ENCODE measurements around the gene CCDC188. TPM values are rescaled to one million over a fixed set of nuclear protein-coding genes. Genes with fewer than 3 reads are reported as not detected.

The CCDC188 gene
- total and polyA plus RNA-seq, 2 of the 13 experiments (the other 11 are each of a cell fraction or from before 2014, with no cell fraction given), result not detected

- Histone ChIP-seq H3K27ac (ENCODE audit: extremely low read length, insufficient read depth, low read length) (no peak overlapping the region), H3K9ac (ENCODE audit: insufficient read depth, low read depth, low read length) (no peak overlapping the region), H2AFZ (ENCODE audit: low read length) (no peak overlapping the region), H3K4me1 (ENCODE audit: insufficient read depth, low read length) (no peaks in the 10 kb centered on the region), H3K4me2 (ENCODE audit: low read depth, low read length) (no peak overlapping the region), H3K79me2 (ENCODE audit: insufficient read depth, low read length) (peaks cover 6% of the 10 kb centered on the region), H3K36me3 (replicated peaks in 1 of 2; ENCODE audit: control insufficient read depth in 1 of 2, insufficient read depth in 2 of 2, low read length in 2 of 2) (peaks cover 1 to 5% of the 10 kb centered on the region in 2 experiments; a peak in 2 of 5 replicates), H3K9me3 (ENCODE audit: low read length) (no peaks in the 10 kb centered on the region), H3K27me3 (ENCODE audit: control insufficient read depth in 1 of 2, insufficient read depth in 2 of 2, low read length in 2 of 2) (no peaks in the 10 kb centered on the region), H3K4me3 (replicated peaks in 1 of 3; ENCODE audit: insufficient read depth in 1 of 3, low read depth in 2 of 3, low read length in 3 of 3) (no peak overlapping the region), H4K20me1 (ENCODE audit: insufficient read depth, low read length) (0 out of 2 replicates have a peak, but pooled peaks cover 6% of the 10 kb centered on the region)
- FAIRE-seq, result no peak
- intact Hi-C loops (cut with micrococcal nuclease; ENCODE audit: unreplicated experiment) (no loop called here), in situ Hi-C loops (cut with HindIII; ENCODE audit: extremely low pct_ligation_motif_present, low pct_unique_long_range_greater_than_20kb) (no loop called here)
- ATAC-seq, result no peak
- WGBS (ENCODE audit: low lambda C conversion rate), result 80% methylated on average over 1 of the region's 17 CpGs
- ChIA-PET CTCF (ENCODE audit: low intra/inter-chr PET ratio, low total read pairs) (no interaction called here), POLR2A (no interaction called here)
- TF ChIP-seq ATF1 (CRISPR knock-in tag; IDR thresholded peaks at IDR 0.05), result no peak
- peak; percentile 88 for TF ChIP-seq ZBTB33 (CRISPR knock-in tag; IDR thresholded peaks at IDR 0.05)
- no TSS peak for BruUV-seq (replicated peaks)
- no peak for DNase-seq (ENCODE audit: low spot score)
Measured at GRCh38 chr22:20140521-20140964, 10.3 kb downstream of the CCDC188 start.

- TF ChIP-seq MBNL3 (CRISPR knock-in tag; conservative IDR thresholded peaks at IDR 0.05), result no peak
- TF ChIP-seq ARID4A (CRISPR knock-in tag; IDR thresholded peaks at IDR 0.05; ENCODE audit: borderline replicate concordance), result no peak
- TF ChIP-seq SATB2 (CRISPR knock-in tag; IDR thresholded peaks at IDR 0.05), result no peak
- TF ChIP-seq MAX (IDR thresholded peaks at IDR 0.05), result no peak
- peak; percentile 33 for TF ChIP-seq AGO2 (optimal IDR thresholded peaks at IDR 0.05; ENCODE audit: low read depth, low read length)
- TF ChIP-seq ISX (CRISPR knock-in tag; conservative IDR thresholded peaks at IDR 0.05), result no peak
- ChIA-PET POLR2A (no interaction called here), CTCF (ENCODE audit: low intra/inter-chr PET ratio, low total read pairs) (no interaction called here)
- Histone ChIP-seq H3K4me1 (ENCODE audit: insufficient read depth, low read length) (no peaks in the 10 kb centered on the region), H3K27ac (ENCODE audit: extremely low read length, insufficient read depth, low read length) (no peak overlapping the region), H4K20me1 (ENCODE audit: insufficient read depth, low read length) (0 out of 2 replicates have a peak, but pooled peaks cover 6% of the 10 kb centered on the region), H3K9ac (ENCODE audit: insufficient read depth, low read depth, low read length) (no peak overlapping the region), H3K79me2 (ENCODE audit: insufficient read depth, low read length) (peaks cover 6% of the 10 kb centered on the region), H2AFZ (ENCODE audit: low read length) (no peak overlapping the region), H3K9me3 (ENCODE audit: low read length) (no peaks in the 10 kb centered on the region), H3K4me2 (ENCODE audit: low read depth, low read length) (no peak overlapping the region), H3K27me3 (ENCODE audit: control insufficient read depth in 1 of 2, insufficient read depth in 2 of 2, low read length in 2 of 2) (no peaks in the 10 kb centered on the region), H3K4me3 (replicated peaks in 1 of 3; ENCODE audit: insufficient read depth in 1 of 3, low read depth in 2 of 3, low read length in 3 of 3) (no peak overlapping the region), H3K36me3 (replicated peaks in 1 of 2; ENCODE audit: control insufficient read depth in 1 of 2, insufficient read depth in 2 of 2, low read length in 2 of 2) (peaks cover 1 to 5% of the 10 kb centered on the region in 2 experiments; a peak in 2 of 5 replicates)
- in situ Hi-C loops (cut with HindIII; ENCODE audit: extremely low pct_ligation_motif_present, low pct_unique_long_range_greater_than_20kb) (no loop called here), intact Hi-C loops (cut with micrococcal nuclease; ENCODE audit: unreplicated experiment) (no loop called here)
- ATAC-seq (no peak), DNase-seq (ENCODE audit: low spot score) (no peak), FAIRE-seq (no peak)
- BruUV-seq (replicated peaks), result no TSS peak
- WGBS (ENCODE audit: low lambda C conversion rate), result 100% methylated on average over 3 of the region's 11 CpGs
Measured at GRCh38 chr22:20140107-20140445, 10.8 kb downstream of the CCDC188 start.
